CD4-positive, alpha-beta T cell treated with Interleukin-17A for 4 hours (primary cell): ENCODE results near the gene MAN1B1.

Experiments
- DNase-seq: peaks from one replicate; pipeline ENCODE4 v3.0.0-alpha.2; 2020; ENCODE audit warnings: mixed read lengths

The MAN1B1 gene

GRCh38 chr9:137149363-137149762 lies 62.6 kb downstream of the MAN1B1 start:
- DNase-seq, result no peak

GRCh38 chr9:137149942-137150616 lies 63.3 kb downstream of the MAN1B1 start:
- DNase-seq, result no peak

DNA sequence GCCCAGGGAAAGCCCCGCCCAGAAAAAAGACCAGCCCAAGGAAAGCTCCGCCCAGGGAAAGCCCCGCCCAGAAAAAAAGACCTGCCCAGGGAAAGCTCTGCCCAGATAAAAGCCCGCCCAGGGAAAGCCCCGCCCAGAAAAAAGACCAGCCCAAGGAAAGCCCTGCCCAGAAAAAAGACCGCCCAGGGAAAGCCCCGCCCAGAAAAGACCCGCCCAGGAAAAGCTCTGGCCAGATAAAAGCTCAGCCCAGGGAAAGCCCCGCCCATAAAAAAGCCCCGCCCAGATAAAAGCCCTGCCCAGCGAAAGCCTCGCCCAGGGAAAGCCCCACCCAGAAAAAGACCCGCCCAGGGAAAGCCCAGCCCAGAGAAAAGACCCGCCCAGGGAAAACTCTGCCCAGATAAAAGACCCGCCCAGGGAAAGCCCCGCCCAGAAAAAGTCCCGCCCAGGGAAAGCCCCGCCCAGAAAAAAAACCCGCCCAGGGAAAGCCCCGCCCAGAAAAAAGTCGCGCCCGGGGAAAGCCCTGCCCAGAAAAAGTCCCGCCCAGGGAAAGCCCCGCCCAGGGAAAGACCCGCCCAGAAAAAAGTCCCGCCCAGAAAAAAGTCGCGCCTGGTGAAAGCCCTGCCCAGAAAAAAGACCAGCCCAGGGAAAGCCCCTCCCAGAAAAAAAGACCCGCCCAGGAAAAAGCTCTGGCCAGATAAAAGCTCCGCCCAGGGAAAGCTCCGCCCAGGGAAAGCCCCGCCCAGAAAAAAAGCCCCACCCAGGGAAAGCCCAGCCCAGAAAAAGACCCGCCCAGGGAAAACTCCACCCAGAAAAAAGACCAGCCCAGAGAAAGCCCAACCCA lies 64.1 kb downstream of the MAN1B1 start:
- no peak for DNase-seq

- no peak for DNase-seq
Measured at GRCh38 chr9:137152844-137153405, 66.1 kb downstream of the MAN1B1 start.

DNA sequence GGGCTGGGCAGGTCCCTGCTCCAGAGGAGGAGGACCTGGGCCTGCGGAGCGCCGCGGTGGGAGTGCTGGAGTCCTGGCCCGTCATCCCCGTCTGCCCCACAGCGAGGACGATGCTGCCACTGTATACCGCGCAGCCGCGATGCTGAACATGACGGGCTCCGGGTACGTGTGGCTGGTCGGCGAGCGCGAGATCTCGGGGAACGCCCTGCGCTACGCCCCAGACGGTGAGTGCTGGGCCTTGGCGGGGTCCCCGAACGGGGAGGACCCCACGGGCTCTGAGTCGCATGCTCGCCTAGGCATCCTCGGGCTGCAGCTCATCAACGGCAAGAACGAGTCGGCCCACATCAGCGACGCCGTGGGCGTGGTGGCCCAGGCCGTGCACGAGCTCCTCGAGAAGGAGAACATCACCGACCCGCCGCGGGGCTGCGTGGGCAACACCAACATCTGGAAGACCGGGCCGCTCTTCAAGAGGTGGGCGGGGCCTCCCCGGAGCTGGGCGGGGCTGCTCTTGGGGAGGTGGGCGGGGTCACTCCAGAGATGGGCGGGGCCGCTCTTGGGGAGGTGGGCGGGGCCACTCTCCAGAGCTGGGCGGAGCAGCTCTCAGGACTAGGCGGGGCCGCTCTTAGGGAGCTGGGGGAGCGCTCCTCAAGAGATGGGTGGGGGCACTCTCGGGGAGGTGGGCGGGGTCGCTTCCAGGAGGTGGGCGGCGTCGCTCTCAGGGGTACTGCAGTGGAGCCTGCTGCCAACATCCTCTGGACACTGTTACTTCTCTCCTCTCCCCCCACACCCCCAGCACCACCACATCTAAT lies 70.0 kb downstream of the MAN1B1 start:
- peak; percentile 60 for DNase-seq

DNA sequence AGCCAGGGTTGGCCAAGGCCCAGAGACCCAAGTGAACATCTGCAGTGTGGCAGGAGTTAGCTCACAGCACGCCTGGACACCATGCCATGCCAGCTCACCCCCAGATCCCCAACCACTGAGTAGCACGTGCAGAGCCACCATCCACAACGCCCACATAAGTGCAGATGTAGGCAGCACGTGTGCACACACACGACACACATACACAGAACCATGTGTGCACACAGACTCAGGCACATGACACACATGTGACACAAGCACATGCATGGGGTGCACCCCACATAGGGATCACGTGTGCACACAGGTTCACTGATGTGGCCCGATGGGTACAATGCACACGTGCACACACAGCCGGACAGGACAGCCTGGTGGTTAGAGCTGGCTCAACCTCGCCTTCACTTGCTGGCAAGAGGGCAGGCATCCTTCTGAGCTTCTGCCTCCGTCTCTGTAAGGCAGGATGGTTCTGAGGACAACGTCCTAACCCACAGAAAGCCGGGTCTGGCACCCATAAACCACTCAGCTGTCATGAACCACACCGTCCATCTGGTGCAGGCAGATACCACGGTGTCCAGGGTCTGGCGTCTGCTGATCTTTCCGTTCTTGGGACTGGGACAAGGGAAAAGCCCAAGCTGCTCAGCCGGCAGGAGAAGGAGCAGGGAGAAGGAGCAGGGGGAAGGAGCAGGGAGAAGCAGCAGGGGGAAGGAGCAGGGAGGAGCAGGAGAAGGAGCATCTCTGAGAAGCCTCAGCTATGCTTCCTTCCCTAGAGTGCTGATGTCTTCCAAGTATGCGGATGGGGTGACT lies 71.0 kb downstream of the MAN1B1 start:
- no peak for DNase-seq

GRCh38 chr9:137158625-137159024 lies 71.8 kb downstream of the MAN1B1 start:
- DNase-seq, result no peak
